Ovary (tissue), 9 donors: ENCODE data around the gene CPXM1. TPM values are rescaled to one million over a fixed set of nuclear protein-coding genes. Genes with fewer than 3 reads are reported as not detected.

ENCODE experiments used
- DNase-seq, 5 donors: peaks; one replicate each; pipeline ENCODE4 v3.0.0-alpha.2; 2019 to 2020
- H3K27ac ChIP-seq, 2 donors: fragments of 200-600 bp; one replicate each; pipeline versions ENCODE4 v1.5.1 to v1.8.0; 2019 to 2022
- H3K27me3 ChIP-seq: fragments of 200-600 bp; one replicate; pipeline ENCODE4 v1.8.0; 2022
- H3K36me3 ChIP-seq: fragments of 200-600 bp; sonication (generic); one replicate; pipeline ENCODE4 v1.5.1; 2019
- H3K4me1 ChIP-seq: one replicate; pipeline ENCODE4 v1.8.1; 2013; ENCODE audit warnings: mild to moderate bottlenecking, moderate library complexity; ENCODE audit not compliant: insufficient read depth
- H3K4me3 ChIP-seq: fragments of 200-600 bp; sonication (generic); one replicate; pipeline ENCODE4 v1.5.1; 2017
- H3K9me3 ChIP-seq, 2 donors: fragments of 200-600 bp in 1 of 2; sonication (generic) in 1 of 2; one replicate each; pipeline versions ENCODE4 v1.5.1 to v1.8.1; 2013 to 2019; ENCODE audit warnings: mild to moderate bottlenecking in 1 of 2, moderate library complexity in 1 of 2
- EP300 ChIP-seq: sonication (generic); formaldehyde crosslinking; IDR thresholded peaks from one replicate; pipeline ENCODE4 v1.6.1; 2017; ENCODE audit warnings: antibody characterized with exemption
- POLR2A ChIP-seq: fragments of 450-650 bp; IDR thresholded peaks from one replicate; pipeline ENCODE4 v1.6.1; 2017; ENCODE audit warnings: antibody characterized with exemption, mild to moderate bottlenecking, moderate library complexity
- WGBS, 3 donors: extraction: QIAGEN DNeasy Blood & Tissue Kit in 1 of 3; methylation state at CpG; one replicate each; pipeline versions ENCODE4 v1.1.5 to v1.1.7; 2013 to 2017; 5-methylcytosine and 5-hydroxymethylcytosine counted together
- intact Hi-C, 4 donors: fragments of 100-400 bp; cut with DNase I; formaldehyde crosslinking; loops; one replicate each; pipeline versions ENCODE4 v1.11.0 to v1.15.1; 2022 to 2023
- polyA plus RNA-seq, 2 donors: library from polyadenylated mRNA; stranded (reverse); fragments of 200-250 nt in 1 of 2; fragments of 350-450 nt in 1 of 2; fragmentation: Illumina TruSeq in 1 of 2; extraction: RNeasy Lipid Tissue Mini Kit (QIAGEN cat#74804) in 1 of 2; gene quantifications; one replicate each; pipeline ENCODE4 v1.2.3, GENCODE V29; 2013 to 2014
- total RNA-seq, 7 donors: library from RNA; depleted of rRNA in 2 of 7; stranded (reverse); fragments of >200 nt in 2 of 7; fragmentation: NEBNext Ultra II Directional in 3 of 7; extraction: Animal tissue kit (Norgen Biotek cat#: 25700) in 3 of 7; gene quantifications; one replicate each; pipeline versions ENCODE4 v1.1.0 to v1.2.4, GENCODE V29; 2016 to 2023
- TF ChIP-seq, protein P1 (sequence below), 3 donors: fragments of 450-650 bp in 2 of 3; fragments of 200-600 bp in 1 of 3; IDR thresholded peaks; one replicate each; pipeline versions ENCODE4 v1.5.1 to v1.8.0; 2016 to 2022; ENCODE audit warnings: antibody characterized with exemption in 3 of 3, mild to moderate bottlenecking in 1 of 3
- donor health status: DM: no; HTN: no; CAD: no; lungs with moderate emphysema.
- donor health status: DM: no; HTN: no; CAD: no.
- donor health status: Bipolar disorder and iron deficiency.
- donor health status: DM: yes; HTN: yes; CAD: no.
- donor health status: DM: no; HTN: no; CAD: no.
- donor health status: DM: yes; HTN: yes; CAD: no.

Gene CPXM1
- total and polyA plus RNA-seq, 9 donors, result 0.86 to 50.9 (median 28.1) TPM

DNA sequence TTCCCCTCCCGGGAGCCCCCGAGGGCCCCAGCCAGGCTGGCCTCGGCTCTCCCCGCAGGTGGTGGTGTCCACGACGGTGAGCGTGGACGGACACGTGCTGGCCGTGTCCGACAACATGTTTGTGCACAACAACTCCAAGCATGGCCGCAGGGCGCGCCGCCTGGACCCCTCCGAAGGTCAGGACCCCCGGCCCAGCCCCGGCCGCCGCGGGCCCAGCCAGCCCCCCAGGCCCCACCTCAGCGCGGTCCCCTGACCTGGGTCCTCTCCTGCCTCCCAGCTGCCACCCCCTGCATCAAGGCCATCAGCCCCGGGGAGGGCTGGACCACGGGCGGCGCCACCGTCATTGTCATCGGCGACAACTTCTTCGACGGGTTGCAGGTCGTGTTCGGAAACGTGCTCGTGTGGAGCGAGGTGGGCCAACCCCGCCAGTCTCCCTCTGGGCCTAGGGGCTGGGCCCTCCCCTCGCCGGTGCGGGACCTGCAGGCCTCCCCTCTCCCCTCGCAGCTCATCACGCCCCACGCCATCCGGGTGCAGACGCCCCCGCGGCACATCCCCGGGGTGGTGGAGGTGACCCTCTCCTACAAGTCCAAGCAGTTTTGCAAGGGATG, 51.0 kb downstream of the CPXM1 start:
- intact Hi-C loops, result loop anchor here in 1 of 4 donors (5.0 kb wide), 1 partner anchor 52 kb away; no protein-coding TSS in a partner anchor
- 71 to 82% (median 72%) methylated on average over 45 to 49 of the region's 49 CpGs for WGBS, 3 donors
- H3K9me3 ChIP-seq, result no peaks in the 10 kb centered on the region
- H3K27ac ChIP-seq, result no peak overlapping the region
- DNase-seq, result peak in 2 of 5 donors; percentile 27 to 34
- TF ChIP-seq POLR2A (no peak), EP300 (no peak)
- TF ChIP-seq, protein P1, sequence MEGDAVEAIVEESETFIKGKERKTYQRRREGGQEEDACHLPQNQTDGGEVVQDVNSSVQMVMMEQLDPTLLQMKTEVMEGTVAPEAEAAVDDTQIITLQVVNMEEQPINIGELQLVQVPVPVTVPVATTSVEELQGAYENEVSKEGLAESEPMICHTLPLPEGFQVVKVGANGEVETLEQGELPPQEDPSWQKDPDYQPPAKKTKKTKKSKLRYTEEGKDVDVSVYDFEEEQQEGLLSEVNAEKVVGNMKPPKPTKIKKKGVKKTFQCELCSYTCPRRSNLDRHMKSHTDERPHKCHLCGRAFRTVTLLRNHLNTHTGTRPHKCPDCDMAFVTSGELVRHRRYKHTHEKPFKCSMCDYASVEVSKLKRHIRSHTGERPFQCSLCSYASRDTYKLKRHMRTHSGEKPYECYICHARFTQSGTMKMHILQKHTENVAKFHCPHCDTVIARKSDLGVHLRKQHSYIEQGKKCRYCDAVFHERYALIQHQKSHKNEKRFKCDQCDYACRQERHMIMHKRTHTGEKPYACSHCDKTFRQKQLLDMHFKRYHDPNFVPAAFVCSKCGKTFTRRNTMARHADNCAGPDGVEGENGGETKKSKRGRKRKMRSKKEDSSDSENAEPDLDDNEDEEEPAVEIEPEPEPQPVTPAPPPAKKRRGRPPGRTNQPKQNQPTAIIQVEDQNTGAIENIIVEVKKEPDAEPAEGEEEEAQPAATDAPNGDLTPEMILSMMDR (IDR thresholded peaks at IDR 0.05), result no peak
- no peak overlapping the region for H3K4me3 ChIP-seq
- H3K27me3 ChIP-seq, result no peaks in the 10 kb centered on the region
- H3K4me1 ChIP-seq, result peaks cover 2% of the 10 kb centered on the region
- H3K36me3 ChIP-seq, result no peaks in the 10 kb centered on the region

DNA sequence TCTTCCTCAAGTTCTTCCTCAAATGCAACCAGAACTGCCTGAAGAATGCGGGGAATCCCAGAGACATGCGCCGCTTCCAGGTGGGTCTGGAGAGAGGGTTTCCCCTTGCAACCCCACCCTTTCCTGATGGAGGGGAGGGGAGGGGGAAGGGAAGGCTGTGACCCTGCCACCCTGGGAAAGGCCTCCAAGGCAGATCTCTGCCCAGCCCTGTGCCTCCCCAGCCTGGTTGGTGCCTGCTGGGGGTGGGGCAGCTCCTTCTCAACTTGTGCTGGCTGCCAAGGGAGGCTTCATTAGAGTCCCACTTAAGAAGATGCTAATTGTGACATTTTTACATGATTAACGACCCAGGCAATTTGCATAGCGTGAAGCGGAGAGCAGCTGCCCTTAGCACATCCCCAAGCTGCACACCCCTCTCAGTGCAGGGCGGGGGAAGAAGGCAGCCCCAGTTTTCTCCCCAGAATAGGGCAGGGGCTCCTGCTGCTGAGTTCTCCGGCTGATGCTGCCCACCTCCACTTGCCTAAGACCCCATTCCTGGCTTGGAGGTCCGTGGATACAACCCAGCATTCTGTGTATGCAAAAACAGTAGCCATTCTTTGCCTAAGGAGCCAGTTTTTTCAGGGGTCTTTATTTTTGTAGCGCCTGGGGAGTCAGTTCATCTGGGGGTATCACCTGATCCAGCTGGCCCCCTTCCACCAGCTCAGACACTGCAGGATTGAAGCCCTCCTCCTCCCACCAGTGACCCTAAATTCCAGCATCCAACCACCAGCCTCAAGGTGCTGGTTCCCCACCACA, 51.7 kb downstream of the CPXM1 start:
- 78 to 85% (median 82%) methylated on average over 10 of the region's 10 CpGs for WGBS, 3 donors
- TF ChIP-seq POLR2A (no peak), EP300 (no peak)
- TF ChIP-seq, protein P1 (IDR thresholded peaks at IDR 0.05), result no peak
- Histone ChIP-seq H3K4me1 (peaks cover 2% of the 10 kb centered on the region), H3K27me3 (no peaks in the 10 kb centered on the region), H3K9me3 (no peaks in the 10 kb centered on the region), H3K27ac (no peak overlapping the region), H3K36me3 (no peaks in the 10 kb centered on the region), H3K4me3 (no peak overlapping the region)
- DNase-seq, result no peak
- intact Hi-C loops, result loop anchor here in 1 of 4 donors (5.0 kb wide), 1 partner anchor 51 kb away; no protein-coding TSS in a partner anchor

DNA sequence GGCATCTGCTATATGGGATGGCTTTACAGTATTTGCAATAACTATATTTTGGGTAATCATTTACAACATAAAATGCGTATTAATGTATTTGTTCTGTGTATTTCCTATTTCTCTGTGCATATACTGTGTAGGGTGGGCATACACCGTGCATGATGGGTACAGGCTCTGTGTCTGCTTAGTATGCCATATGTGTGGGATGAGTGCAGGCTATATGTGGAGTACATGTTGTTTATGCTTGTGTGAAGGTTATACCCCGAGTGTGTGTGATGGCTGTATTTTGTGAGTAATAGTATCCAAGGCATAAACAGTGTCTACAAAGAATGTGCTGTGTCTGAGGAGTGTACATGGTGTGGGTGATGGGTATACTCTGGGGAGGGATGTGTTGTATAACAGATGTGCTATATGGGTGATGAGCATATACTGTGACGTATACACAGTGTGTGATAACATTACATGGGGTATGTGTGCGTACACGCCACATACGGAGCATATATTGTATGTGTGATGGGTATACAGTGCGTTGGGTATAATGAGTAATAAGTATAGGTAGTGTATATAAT, 52.7 kb downstream of the CPXM1 start:
- intact Hi-C loops, result loop anchor here in 1 of 4 donors (5.0 kb wide), 1 partner anchor 50 kb away; no protein-coding TSS in a partner anchor
- WGBS, 3 donors, result 82 to 89% (median 85%) methylated on average over 8 of the region's 8 CpGs
- DNase-seq, result peak in 1 of 5 donors; percentile 1
- TF ChIP-seq EP300, result no peak
- TF ChIP-seq POLR2A, result no peak
- TF ChIP-seq, protein P1 (IDR thresholded peaks at IDR 0.05), result no peak
- Histone ChIP-seq H3K9me3 (no peaks in the 10 kb centered on the region), H3K4me3 (no peak overlapping the region), H3K36me3 (no peaks in the 10 kb centered on the region), H3K27ac (no peak overlapping the region), H3K27me3 (no peaks in the 10 kb centered on the region), H3K4me1 (peaks cover 2% of the 10 kb centered on the region)

DNA sequence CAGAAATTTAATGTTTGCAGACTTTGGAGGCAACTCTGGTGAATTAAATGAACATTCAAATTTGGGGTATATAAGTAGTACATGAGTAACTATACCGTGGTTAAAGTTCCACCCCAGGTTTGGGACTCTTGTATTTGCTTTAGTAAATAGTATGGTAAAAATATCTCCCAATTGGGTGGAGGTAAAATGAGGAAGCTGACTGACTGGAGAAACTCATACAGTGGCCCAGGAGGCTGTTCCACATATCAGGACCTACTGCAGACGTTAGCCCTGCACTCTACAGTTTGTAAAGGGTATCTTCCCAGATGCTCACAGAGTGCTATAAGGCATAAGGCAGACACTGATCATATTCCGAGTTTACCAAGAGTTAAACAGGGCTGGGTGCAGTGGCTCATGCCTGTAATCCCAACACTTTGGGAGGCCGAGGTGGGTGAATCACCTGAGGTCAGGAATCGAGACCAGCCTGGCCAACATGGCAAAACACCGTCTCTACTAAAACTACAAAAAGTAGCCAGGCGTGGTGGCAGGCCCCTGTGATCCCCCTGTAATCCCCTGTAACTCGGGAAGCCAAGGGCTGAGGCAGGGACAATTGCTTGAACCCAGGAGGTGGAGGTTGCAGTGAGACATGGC, 53.7 kb downstream of the CPXM1 start:
- Histone ChIP-seq H3K27ac (no peak overlapping the region), H3K4me1 (peaks cover 2% of the 10 kb centered on the region), H3K36me3 (no peaks in the 10 kb centered on the region), H3K9me3 (no peaks in the 10 kb centered on the region), H3K4me3 (no peak overlapping the region), H3K27me3 (no peaks in the 10 kb centered on the region)
- WGBS, 3 donors, result 73 to 82% (median 76%) methylated on average over 8 of the region's 8 CpGs
- DNase-seq, result no peak
- TF ChIP-seq POLR2A, result no peak
- TF ChIP-seq, protein P1 (IDR thresholded peaks at IDR 0.05), result no peak
- TF ChIP-seq EP300, result no peak
- intact Hi-C loops, result loop anchor here in 1 of 4 donors (5.0 kb wide), 1 partner anchor 49 kb away; no protein-coding TSS in a partner anchor
